ENCODE data around the gene NDRG2.

DNA sequence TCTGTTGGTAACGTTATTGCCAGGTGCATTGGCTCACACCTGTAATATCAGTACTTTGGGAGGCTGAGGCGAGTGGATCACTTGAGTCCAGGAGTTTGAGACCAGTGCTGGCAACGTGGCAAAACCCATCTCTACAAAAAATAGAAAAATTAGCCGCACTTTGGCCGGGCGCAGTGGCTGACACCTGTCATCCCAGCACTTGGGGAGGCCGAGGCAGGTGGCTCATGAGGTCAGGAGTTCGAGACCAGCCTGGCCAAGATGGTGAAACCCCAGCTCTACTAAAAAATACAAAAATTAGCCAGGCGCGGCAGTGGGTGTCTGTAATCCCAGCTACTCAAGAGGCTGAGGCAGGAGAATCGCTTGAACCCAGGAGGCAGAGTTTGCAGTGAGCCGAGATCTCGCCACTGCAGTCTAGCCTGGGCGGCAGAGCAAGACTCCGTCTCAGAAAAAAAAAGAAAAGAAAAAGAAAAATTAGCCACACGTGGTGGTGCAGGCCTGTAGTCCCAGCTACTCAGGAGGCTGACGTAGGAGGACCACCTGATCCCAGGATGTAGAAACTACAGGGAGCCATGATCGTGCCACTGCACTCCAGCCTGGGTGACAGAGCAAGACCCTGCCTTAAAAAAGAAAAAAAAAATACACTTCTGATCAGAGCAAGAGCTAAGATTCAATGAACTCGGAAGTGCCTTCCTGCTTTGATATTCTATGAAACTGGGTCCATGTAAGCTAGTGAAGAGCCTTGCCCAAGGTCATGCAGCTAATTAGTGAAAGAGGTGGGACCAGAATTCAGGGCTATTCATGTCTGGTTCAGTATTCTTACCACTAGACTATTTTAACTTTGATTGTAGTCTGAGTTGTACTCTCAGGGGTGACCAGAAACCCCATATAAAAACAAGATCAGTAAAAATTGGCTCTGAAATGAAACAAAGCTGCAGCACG, 28.6 kb upstream of the NDRG2 start:
- TF ChIP-seq, protein P1, sequence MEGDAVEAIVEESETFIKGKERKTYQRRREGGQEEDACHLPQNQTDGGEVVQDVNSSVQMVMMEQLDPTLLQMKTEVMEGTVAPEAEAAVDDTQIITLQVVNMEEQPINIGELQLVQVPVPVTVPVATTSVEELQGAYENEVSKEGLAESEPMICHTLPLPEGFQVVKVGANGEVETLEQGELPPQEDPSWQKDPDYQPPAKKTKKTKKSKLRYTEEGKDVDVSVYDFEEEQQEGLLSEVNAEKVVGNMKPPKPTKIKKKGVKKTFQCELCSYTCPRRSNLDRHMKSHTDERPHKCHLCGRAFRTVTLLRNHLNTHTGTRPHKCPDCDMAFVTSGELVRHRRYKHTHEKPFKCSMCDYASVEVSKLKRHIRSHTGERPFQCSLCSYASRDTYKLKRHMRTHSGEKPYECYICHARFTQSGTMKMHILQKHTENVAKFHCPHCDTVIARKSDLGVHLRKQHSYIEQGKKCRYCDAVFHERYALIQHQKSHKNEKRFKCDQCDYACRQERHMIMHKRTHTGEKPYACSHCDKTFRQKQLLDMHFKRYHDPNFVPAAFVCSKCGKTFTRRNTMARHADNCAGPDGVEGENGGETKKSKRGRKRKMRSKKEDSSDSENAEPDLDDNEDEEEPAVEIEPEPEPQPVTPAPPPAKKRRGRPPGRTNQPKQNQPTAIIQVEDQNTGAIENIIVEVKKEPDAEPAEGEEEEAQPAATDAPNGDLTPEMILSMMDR (IDR thresholded peaks at IDR 0.05): no peak
- no peak for TF ChIP-seq POLR2A (IDR thresholded peaks at IDR 0.05)
